HG03097 (cell line): ENCODE measurements around the gene CNOT6L.

Source experiments
- ATAC-seq: cut with Tn5 transposase; IDR thresholded peaks from one replicate; pipeline ENCODE4 v1.9.1; 2021; ENCODE audit not compliant: unreplicated experiment, low FRiP score

Gene CNOT6L

GRCh38 chr4:77715414-77716290, 103.5 kb downstream of the CNOT6L start:
- no peak for ATAC-seq

DNA sequence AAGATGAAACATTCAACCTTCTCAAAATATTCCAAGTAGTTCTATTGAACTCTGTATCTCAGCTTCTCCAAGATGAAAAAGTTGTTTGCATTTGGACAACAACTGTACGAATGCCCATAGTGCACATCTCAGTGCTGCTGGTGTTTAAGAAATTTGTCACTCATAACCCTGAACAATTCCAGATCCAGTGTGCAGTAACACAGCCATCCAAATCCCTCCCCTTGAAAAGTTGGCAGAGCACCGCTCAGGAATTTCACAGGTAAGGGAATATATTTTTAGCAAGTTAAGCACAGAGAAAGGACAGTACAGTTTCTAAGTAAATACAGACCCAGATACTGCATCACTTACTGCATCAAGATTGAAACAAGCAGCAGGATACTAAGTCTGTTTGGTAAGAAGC, 104.7 kb downstream of the CNOT6L start:
- no peak for ATAC-seq

- ATAC-seq, result no peak
Measured at GRCh38 chr4:77713884-77714283, 105.3 kb downstream of the CNOT6L start.

DNA sequence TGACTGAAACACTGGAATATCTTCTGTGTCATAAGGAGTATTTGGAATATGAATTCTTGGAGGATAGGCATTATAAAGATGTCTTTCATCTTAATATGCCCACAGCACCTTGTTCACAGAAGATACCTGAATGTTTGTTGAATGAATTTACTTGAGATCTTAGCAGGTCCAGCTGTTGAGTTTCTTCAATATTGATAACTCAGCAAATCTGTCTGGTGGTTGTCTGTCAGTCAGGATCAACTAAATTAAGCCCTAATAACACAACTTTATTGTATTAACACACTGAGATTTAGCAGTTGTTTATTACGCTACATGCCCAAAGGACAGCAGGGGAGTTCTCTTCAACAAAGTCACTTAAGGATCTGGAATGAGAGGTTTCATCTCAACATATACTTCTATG, 106.5 kb downstream of the CNOT6L start:
- ATAC-seq, result no peak

DNA sequence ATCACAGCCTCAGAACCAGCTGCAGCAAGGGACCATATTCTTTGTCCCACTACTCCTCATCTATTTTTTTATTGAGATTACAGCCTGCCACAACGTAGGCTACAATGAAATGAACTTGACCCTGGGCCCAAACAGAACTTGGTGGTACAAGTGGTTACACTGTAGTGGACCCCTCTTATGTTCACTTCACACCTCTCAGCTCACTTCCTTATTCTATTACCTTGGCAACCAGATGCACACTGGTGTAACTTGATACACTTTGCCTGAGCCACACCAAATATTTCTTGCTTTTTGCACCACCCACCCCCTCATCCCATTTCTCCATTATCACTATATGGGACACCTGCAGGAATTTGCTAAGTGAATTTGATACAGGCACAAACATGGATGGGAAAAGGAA, 107.7 kb downstream of the CNOT6L start:
- ATAC-seq, result no peak

- no peak for ATAC-seq
Measured at GRCh38 chr4:77710684-77711083, 108.5 kb downstream of the CNOT6L start.

DNA sequence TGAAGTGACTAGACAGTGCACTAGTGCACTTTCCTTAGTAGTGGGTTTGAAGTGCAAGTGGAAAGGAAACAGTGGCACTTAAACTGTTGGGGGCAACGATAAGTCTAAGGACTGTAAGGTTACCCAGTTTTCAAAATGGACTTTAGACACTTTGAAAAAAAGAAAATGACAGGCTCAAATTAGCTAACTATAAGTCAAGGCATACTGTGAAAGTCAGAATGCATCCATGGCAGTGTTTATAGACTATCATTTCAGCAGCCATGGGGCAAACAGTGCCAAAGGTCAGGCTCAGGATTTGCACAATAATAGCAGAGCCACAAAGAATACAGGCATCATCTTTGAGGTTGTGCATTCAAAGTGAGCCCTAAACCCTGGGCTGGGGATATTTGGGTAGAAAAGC, 109.1 kb downstream of the CNOT6L start:
- no peak for ATAC-seq

DNA sequence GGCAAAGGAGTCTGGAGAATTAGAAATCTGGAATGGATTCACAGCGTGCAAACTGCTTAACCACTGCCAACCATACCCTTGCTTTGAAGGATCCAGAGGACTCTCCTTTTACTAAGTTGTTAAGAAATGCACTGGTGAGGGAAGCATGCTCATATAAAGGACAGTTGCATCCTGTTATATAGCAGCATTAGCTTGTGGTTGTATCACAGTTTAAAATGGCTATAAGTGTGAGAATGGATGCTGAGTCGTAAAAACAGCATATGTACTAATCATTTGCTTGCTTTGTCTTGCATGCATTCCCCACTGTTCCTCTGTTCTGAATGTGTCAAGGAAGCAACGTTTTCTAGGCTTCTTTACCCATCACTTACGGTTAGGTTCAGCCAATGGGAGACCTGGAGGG, 112.5 kb downstream of the CNOT6L start:
- ATAC-seq, result no peak

GRCh38 chr4:77703666-77704065, 115.5 kb downstream of the CNOT6L start:
- ATAC-seq, result no peak

DNA sequence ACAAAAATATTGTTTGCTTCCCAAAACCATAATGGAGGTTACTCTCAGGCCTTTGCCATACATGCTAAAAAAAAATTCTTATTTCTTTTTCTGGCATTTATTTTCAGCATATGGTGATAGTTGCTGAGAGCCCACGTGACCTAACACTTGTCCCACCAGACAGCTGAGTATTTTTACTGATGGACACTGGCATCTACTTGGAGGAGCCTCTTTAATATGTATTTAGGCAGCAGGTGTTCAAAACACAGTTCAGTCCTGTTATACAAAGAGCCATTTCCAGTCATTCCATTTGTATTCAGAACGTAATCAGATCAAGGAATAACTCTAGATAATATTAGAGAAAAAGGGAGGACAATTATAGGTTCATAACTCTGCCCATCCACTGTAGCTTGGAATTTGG, 118.0 kb downstream of the CNOT6L start:
- no peak for ATAC-seq

DNA sequence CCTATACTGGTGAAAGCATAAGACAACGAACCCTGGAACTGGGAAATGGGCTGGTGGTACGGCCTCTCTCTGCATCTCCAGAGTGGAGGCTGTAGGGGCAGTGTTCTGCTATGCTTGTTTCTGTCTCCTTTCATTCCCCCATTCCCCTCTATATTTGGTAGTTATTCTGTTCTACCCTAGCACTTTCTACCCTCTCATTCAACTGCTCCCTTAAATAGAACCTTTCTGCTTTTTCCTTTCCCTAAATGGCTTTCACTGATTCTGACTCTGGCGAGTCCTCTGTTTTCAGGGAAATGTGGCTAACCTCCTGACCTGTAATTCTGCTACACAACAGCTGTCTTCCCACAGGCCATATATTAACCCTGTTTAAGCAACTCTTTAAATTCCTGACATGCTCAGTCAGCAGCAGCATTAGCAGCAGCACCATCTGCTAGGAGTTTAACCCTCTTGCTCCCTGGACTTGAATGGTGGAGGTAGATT, 119.4 kb downstream of the CNOT6L start:
- ATAC-seq, result no peak

GRCh38 chr4:77697860-77698590, 121.1 kb downstream of the CNOT6L start:
- no peak for ATAC-seq

GRCh38 chr4:77695774-77696173, 123.4 kb downstream of the CNOT6L start:
- ATAC-seq, result no peak

DNA sequence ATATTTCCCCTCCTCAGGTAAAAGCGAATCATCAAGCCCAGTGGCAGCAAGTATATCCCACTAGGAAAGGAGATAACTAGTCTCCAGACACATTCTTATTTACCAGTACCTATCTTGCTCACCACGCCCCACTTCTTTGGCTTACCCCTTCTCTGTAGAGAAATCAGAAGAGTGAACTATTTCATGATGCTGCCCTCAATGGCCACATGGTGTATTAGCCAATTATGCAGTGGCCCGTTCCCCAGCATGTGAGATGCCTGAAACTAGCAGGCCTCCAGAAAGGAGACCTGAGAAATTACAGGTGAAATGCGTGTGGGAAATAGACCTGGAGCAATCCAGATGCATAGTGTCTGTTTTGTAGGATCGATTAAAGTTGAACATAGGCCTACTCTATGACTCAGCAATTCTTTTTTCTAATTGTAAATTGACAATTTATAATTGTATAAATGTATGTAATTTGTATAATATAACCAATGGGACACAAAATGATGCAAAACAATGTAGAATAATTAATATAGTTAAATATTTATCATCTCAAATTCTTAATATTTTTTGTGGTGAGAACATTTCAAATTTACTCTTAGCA, 126.2 kb downstream of the CNOT6L start:
- ATAC-seq, result no peak

DNA sequence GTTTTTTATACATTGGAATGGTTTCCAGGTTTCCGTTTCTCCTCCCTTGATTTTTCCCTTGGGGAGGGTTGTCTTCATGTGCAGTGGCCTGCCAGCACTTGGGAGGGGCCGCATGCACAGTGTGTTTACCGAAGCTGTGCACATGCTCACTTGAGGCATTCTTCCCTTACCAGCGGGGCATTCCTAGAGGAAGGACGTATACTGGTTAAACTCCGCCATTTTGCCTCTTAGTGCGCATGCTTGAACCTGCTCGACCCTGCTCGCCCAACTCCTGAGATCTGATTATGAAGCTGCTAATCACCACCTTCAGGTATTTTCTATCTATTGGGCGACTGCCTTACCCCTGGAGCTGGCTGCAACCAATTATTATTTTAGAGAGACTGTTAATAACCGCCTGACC, 137.4 kb downstream of the CNOT6L start:
- no peak for ATAC-seq

- ATAC-seq, result no peak
Measured at GRCh38 chr4:77676842-77677241, 142.3 kb downstream of the CNOT6L start.

DNA sequence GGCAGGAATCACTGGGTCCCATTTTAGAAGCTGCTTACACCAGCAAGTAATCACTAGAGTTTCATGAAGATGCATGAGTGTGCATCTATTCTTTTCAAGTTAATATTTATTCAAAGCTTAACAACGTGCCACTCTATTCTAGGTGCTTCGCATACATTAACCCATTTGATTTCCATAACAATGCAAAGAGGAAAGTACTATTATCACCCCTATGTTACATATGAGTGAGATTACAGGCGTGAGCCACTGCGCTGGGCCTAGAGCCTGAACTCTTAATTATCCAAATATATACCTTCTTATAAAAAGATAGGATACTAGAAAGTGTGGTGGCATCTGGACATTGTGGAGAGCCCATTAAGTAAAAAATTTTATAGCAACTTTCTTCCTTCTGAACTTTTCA, 148.1 kb downstream of the CNOT6L start:
- ATAC-seq, result no peak

DNA sequence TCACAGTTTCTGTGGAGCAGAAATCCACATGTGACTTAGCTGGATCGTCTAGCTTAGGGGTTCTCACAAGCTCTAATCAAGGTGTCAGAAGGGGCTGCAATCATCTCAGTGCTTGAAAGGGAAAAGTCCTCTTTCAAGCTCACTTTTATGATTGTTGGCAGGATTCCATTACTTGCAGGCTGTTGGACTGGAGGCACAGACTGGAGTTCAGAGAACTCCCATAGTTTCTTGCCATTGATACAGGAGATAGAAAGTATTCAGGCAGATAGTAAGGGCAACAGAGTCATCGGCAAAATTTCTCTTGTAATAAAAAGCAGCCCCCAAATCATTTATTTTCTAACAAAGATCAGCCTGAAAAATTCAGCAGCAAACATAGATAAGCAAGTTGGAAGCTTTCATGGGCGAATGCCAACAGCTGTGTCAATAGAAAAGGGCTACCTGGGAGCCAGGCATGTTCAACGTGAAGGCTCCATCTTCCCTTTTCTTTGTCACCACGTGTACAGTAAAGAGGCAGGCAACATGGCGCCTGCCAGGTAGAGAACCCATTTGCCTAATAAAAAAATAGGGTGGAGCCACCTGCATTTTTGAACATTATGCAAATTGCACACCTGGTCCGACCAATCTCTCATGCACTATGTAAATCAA, 149.1 kb downstream of the CNOT6L start:
- ATAC-seq, result no peak

DNA sequence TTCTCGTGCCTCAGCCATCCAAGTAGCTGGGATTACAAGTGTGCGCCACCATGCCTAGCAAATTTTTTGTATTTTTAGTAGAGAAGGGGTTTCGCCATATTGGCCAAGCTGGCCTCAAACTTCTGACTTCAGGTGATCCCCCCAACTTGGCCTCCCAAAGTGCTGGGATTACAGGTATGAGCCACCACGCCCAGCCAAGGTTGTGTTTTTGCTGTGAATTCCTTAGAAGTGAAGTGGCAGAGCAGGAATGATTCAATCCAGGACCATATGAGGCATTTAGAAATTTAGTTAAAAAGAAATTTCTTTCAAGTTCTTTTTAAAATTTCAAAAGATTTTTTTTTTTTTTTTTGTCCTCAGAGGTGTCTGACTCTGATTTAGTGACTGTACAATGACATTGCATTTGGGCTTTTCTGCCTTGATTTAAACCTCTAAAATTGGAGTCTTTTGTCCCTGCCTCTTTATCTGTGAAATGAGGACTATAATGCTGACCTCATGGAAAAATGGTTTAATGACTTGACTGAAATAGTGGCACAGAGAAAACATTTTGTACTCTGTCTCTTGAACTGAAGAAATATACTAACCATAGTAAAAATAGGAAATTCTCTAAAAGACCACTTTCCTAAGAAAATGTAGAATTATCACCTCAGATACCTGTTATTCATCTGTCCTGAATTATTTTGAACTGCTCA, 153.6 kb downstream of the CNOT6L start:
- ATAC-seq, result no peak
